ENCODE results near the gene VAT1L. TPM values are rescaled to one million over a fixed set of nuclear protein-coding genes. Genes with fewer than 3 reads are reported as not detected.

VAT1L gene
- total and polyA plus RNA-seq, 12 donors: 18.1 to 103 (median 38.2) TPM

GRCh38 chr16:77897831-77898605 is 109.7 kb downstream of the VAT1L start:
- Histone ChIP-seq H3K9me3 (replicated peaks in 1 of 3) (no peaks in the 10 kb centered on the region), H3K27ac (no peak overlapping the region), H3K27me3 (no peaks in the 10 kb centered on the region), H3K4me1 (replicated peaks in 1 of 2) (peaks cover 0 to 27% of the 10 kb centered on the region in 2 donors), H3K36me3 (replicated peaks in 1 of 2) (no peaks in the 10 kb centered on the region), H3K4me3 (no peak overlapping the region)
- DNase-seq: no peak
- TF ChIP-seq POLR2A (IDR thresholded peaks at IDR 0.05) (no peak), CTCF (IDR thresholded peaks at IDR 0.05) (no peak)
- WGBS, 4 donors: 50 to 63% (median 54%) methylated on average over 4 of the region's 4 CpGs
- intact Hi-C loops (cut with DNase I): no loop called here

- intact Hi-C loops (cut with DNase I): no loop called here
- Histone ChIP-seq H3K27ac (no peak overlapping the region), H3K4me1 (replicated peaks in 1 of 2) (peaks cover 0 to 27% of the 10 kb centered on the region in 2 donors), H3K27me3 (no peaks in the 10 kb centered on the region), H3K9me3 (replicated peaks in 1 of 3) (no peaks in the 10 kb centered on the region), H3K36me3 (replicated peaks in 1 of 2) (no peaks in the 10 kb centered on the region), H3K4me3 (no peak overlapping the region)
- WGBS, 4 donors: 21 to 41% (median 30%) methylated on average over 2 of the region's 2 CpGs
- DNase-seq: peak; percentile 22 to 72 (median 59)
- TF ChIP-seq POLR2A (IDR thresholded peaks at IDR 0.05): no peak
- TF ChIP-seq CTCF (IDR thresholded peaks at IDR 0.05): no peak
Measured at GRCh38 chr16:77898671-77899211, 110.4 kb downstream of the VAT1L start.

- intact Hi-C loops (cut with DNase I): no loop called here
- TF ChIP-seq POLR2A (IDR thresholded peaks at IDR 0.05) (no peak), CTCF (IDR thresholded peaks at IDR 0.05) (no peak)
- no peak for DNase-seq
- Histone ChIP-seq H3K36me3 (replicated peaks in 1 of 2) (no peaks in the 10 kb centered on the region), H3K4me3 (no peak overlapping the region), H3K27ac (no peak overlapping the region), H3K27me3 (no peaks in the 10 kb centered on the region), H3K9me3 (replicated peaks in 1 of 3) (no peaks in the 10 kb centered on the region), H3K4me1 (replicated peaks in 1 of 2) (peaks cover 0 to 22% of the 10 kb centered on the region in 2 donors)
- 84 to 91% (median 87%) methylated on average over 3 of the region's 3 CpGs for WGBS, 4 donors
Measured at GRCh38 chr16:77899416-77899815, 111.1 kb downstream of the VAT1L start.

GRCh38 chr16:77905374-77905920 is 117.1 kb downstream of the VAT1L start:
- no peaks in the 10 kb centered on the region for H3K36me3 ChIP-seq (replicated peaks in 1 of 2)
- no peaks in the 10 kb centered on the region for H3K4me1 ChIP-seq (replicated peaks in 1 of 2)
- H3K4me3 ChIP-seq: no peak overlapping the region
- no peaks in the 10 kb centered on the region for H3K9me3 ChIP-seq (replicated peaks in 1 of 3)
- DNase-seq: no peak
- no peak overlapping the region for H3K27ac ChIP-seq
- no peaks in the 10 kb centered on the region for H3K27me3 ChIP-seq
- no peak for TF ChIP-seq CTCF (IDR thresholded peaks at IDR 0.05)
- no peak for TF ChIP-seq POLR2A (IDR thresholded peaks at IDR 0.05)
- intact Hi-C loops (cut with DNase I): no loop called here
- 78 to 83% (median 81%) methylated on average over 7 of the region's 7 CpGs for WGBS, 4 donors

Measured in adrenal gland (tissue), 12 donors.